HUES48 (cell line): ENCODE measurements around the gene APOM.

Experiments
- H3K27ac ChIP-seq: one replicate; pipeline ENCODE4 v1.7.0; 2013; ENCODE audit warnings: low read depth, low read length, inconsistent platforms
- H3K27me3 ChIP-seq: 2 replicates; pipeline ENCODE4 v1.6.1; 2013; ENCODE audit warnings: mild to moderate bottlenecking, low read length; ENCODE audit not compliant: control insufficient read depth, insufficient read depth
- H3K36me3 ChIP-seq: 2 replicates; pipeline ENCODE4 v1.6.1; 2013; ENCODE audit warnings: low read length; ENCODE audit not compliant: control insufficient read depth, insufficient read depth
- H3K4me1 ChIP-seq: 2 replicates; pipeline ENCODE4 v1.6.1; 2013; ENCODE audit warnings: mild to moderate bottlenecking, low read length; ENCODE audit not compliant: control insufficient read depth, insufficient read depth
- H3K4me3 ChIP-seq: 2 replicates; pipeline ENCODE4 v1.5.1; 2013; ENCODE audit warnings: mild to moderate bottlenecking, low read depth, low read length
- H3K9ac ChIP-seq: 2 replicates; pipeline ENCODE4 v1.6.1; 2013; ENCODE audit warnings: mild to moderate bottlenecking, low read depth, low read length, moderate library complexity
- H3K9me3 ChIP-seq: 2 replicates; pipeline ENCODE4 v1.6.1; 2013; ENCODE audit warnings: low read length; ENCODE audit not compliant: control insufficient read depth, insufficient read depth

The APOM gene

GRCh38 chr6:31642798-31643570, 12.7 kb upstream of the APOM start:
- Histone ChIP-seq H3K9ac (no peak overlapping the region), H3K9me3 (no peaks in the 10 kb centered on the region), H3K27ac (no peak overlapping the region), H3K4me1 (no peaks in the 10 kb centered on the region), H3K36me3 (peaks cover 88% of the 10 kb centered on the region), H3K4me3 (no peak overlapping the region), H3K27me3 (no peaks in the 10 kb centered on the region)

- Histone ChIP-seq H3K9ac (no peak overlapping the region), H3K27ac (no peak overlapping the region), H3K36me3 (peaks cover 92% of the 10 kb centered on the region), H3K4me1 (no peaks in the 10 kb centered on the region), H3K27me3 (no peaks in the 10 kb centered on the region), H3K4me3 (no peak overlapping the region), H3K9me3 (no peaks in the 10 kb centered on the region)
Measured at GRCh38 chr6:31643818-31644454, 11.8 kb upstream of the APOM start.

- no peak overlapping the region for H3K27ac ChIP-seq
- H3K27me3 ChIP-seq, result no peaks in the 10 kb centered on the region
- no peaks in the 10 kb centered on the region for H3K9me3 ChIP-seq
- H3K36me3 ChIP-seq, result peaks cover 88% of the 10 kb centered on the region
- no peak overlapping the region for H3K9ac ChIP-seq
- no peaks in the 10 kb centered on the region for H3K4me1 ChIP-seq
- no peak overlapping the region for H3K4me3 ChIP-seq
Measured at GRCh38 chr6:31645325-31645724, 10.4 kb upstream of the APOM start.

GRCh38 chr6:31651602-31652191, 4.0 kb upstream of the APOM start:
- peak overlapping the region; percentile 95 for H3K4me3 ChIP-seq
- no peaks in the 10 kb centered on the region for H3K9me3 ChIP-seq
- H3K4me1 ChIP-seq, result peaks cover 5% of the 10 kb centered on the region; the same call in 1 of the 2 replicates
- no peaks in the 10 kb centered on the region for H3K27me3 ChIP-seq
- H3K9ac ChIP-seq, result peak overlapping the region; percentile 91
- H3K36me3 ChIP-seq, result peaks cover 36% of the 10 kb centered on the region
- H3K27ac ChIP-seq, result peak overlapping the region; percentile 100

- H3K27me3 ChIP-seq, result no peaks in the 10 kb centered on the region
- peak overlapping the region; percentile 91 for H3K9ac ChIP-seq
- H3K27ac ChIP-seq, result peak overlapping the region; percentile 100
- H3K4me3 ChIP-seq, result peak overlapping the region; percentile 95
- peaks cover 31% of the 10 kb centered on the region for H3K36me3 ChIP-seq
- no peaks in the 10 kb centered on the region for H3K9me3 ChIP-seq
- H3K4me1 ChIP-seq, result peaks cover 5% of the 10 kb centered on the region; the same call in 1 of the 2 replicates
Measured at GRCh38 chr6:31652925-31653724, 2.6 kb upstream of the APOM start.

- H3K9me3 ChIP-seq, result no peaks in the 10 kb centered on the region
- H3K4me1 ChIP-seq, result peaks cover 5% of the 10 kb centered on the region; the same call in 1 of the 2 replicates
- no peak overlapping the region for H3K4me3 ChIP-seq
- H3K27me3 ChIP-seq, result no peaks in the 10 kb centered on the region
- H3K36me3 ChIP-seq, result peaks cover 15% of the 10 kb centered on the region
- peak overlapping the region; percentile 11 for H3K27ac ChIP-seq
- no peak overlapping the region for H3K9ac ChIP-seq
Measured at GRCh38 chr6:31654574-31655348, 933 bp upstream of the APOM start.

GRCh38 chr6:31657406-31658157, 1.9 kb downstream of the APOM start:
- no peaks in the 10 kb centered on the region for H3K9me3 ChIP-seq
- no peaks in the 10 kb centered on the region; the same call in 1 of the 2 replicates for H3K4me1 ChIP-seq
- no peaks in the 10 kb centered on the region for H3K27me3 ChIP-seq
- peaks cover 17% of the 10 kb centered on the region for H3K36me3 ChIP-seq
- no peak overlapping the region for H3K9ac ChIP-seq
- no peak overlapping the region for H3K4me3 ChIP-seq
- no peak overlapping the region for H3K27ac ChIP-seq

GRCh38 chr6:31658158-31658688, 2.5 kb downstream of the APOM start:
- Histone ChIP-seq H3K36me3 (peaks cover 24% of the 10 kb centered on the region), H3K9me3 (no peaks in the 10 kb centered on the region), H3K27me3 (no peaks in the 10 kb centered on the region), H3K4me3 (no peak overlapping the region), H3K27ac (no peak overlapping the region), H3K4me1 (no peaks in the 10 kb centered on the region; the same call in 1 of the 2 replicates), H3K9ac (no peak overlapping the region)

- peaks cover 32% of the 10 kb centered on the region for H3K36me3 ChIP-seq
- peak overlapping the region; percentile 88 for H3K4me3 ChIP-seq
- H3K27me3 ChIP-seq, result no peaks in the 10 kb centered on the region
- no peak overlapping the region for H3K9ac ChIP-seq
- H3K27ac ChIP-seq, result no peak overlapping the region
- H3K4me1 ChIP-seq, result peaks cover 7% of the 10 kb centered on the region; the same call in 1 of the 2 replicates
- no peaks in the 10 kb centered on the region for H3K9me3 ChIP-seq
Measured at GRCh38 chr6:31658983-31659648, 3.4 kb downstream of the APOM start.
